Measurements from ENCODE around the gene SSNA1.

SSNA1 gene

DNA sequence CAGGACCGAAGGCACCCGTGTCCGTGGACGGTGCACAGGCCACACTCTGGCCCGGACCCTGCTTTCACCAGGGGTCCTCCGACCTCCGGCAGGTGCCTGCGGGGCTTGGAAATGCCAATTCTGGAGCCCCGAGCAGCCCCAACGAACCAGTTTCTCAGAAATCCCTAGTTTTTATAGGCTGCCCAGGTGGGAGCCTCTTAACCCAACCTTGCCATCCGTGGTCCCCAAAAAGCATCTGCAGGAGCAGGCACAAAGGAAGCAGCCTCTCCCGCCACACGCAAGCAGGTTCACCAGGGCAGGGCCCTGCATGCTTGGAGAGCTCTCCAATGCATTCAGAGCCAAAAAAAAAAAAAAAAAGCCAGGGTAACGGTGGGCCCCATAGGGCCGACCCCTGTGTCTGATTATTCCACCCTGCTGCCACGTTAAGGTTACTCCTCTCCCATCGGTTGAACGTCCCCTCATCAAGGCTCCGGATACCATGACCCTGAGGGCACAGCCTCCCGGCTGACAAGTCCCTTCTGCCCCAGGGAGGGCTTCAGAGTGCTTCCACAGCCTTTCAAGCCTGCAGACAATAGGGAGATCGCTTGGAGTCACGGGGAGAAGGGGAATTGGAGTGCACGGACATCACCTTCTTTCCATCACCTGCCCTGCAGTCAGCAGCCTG is 12.9 kb downstream of the SSNA1 start:
- no peak for DNase-seq

DNA sequence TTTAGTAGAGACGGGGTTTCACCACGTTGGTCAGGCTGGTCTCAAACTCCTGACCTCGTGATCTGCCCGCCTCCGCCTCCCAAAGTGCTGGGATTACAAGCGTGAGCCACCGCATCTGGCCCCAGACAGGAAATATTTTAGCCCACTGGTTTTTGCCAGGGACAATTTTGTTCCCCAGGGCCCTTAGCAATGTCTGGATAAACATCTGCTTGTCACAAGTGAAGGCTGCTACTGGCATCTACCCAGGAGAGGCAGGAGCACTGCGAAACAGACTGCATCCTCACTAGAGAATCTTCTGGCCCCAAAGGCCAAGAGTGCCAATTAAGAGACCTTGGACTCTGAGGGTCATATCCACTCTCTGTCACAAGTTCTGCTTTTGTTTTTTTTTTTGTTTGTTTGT is 14.5 kb downstream of the SSNA1 start:
- DNase-seq = no peak

DNA sequence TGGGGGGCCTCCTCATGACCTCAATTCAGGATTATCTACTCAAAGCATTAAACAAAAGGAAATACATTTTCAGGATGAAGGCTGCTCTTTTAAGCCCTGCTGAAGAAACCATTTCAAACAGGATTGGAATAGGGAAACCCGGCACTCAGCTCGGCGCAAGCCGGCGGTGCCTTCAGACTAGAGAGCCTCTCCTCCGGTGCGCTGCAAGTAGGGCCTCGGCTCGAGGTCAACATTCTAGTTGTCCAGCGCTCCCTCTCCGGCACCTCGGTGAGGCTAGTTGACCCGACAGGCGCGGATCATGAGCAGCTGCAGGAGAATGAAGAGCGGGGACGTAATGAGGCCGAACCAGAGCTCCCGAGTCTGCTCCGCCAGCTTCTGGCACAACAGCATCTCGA is 16.3 kb downstream of the SSNA1 start:
- no peak for DNase-seq

DNA sequence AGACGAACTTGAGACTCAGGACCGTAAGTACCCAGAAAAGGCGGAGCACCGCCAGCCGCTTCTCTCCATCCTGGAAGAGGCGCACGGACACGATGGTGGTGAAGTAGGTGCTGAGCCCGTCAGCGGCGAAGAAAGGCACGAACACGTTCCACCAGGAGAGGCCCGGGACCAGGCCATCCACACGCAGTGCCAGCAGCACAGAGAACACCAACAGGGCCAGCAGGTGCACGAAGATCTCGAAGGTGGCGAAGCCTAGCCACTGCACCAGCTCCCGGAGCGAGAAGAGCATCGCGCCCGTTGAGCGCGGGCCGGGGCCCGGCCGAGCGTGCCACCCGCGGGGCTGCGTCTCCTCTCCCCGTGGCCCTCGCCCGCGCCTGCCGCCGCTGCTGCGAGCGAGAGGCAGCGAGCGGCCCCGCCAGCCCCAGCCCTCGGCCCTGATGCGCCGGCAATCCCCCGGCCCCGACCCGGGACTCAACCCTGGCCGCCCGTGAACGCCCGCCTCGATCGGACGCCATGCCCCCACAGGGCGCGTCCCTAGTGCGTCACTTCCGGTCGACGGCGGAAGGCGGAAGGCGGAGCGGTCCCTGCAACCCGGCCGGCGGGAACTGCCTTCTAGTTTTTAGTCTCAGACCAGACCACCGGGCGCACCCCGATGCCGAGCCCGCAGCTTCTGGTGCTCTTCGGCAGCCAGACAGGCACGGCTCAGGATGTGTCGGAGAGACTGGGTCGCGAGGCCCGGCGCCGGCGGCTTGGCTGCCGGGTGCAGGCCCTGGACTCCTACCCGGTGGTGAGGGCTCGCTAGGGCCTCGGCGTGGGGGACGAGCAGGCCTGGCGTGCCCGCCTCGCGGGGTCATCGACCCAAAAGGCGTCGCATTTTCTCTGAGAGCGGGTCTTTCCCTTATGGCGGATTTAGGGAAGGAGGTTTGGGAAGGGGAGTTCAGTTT is 16.9 kb downstream of the SSNA1 start, which contains the start of the genes NDOR1 and TMEM203:
Gene NDOR1, plus strand, starts transcription at position 575 of the 944 bp plus-strand sequence. Its CDS starts 78 bp downstream, at position 653.
Gene TMEM203, minus strand, starts transcription at position 523 of the 944 bp plus-strand sequence. Its CDS starts 234 bp downstream, at position 289.
- peak; percentile 79 for DNase-seq

GRCh38 chr9:137206602-137207001 is 18.1 kb downstream of the SSNA1 start:
- DNase-seq = no peak

GRCh38 chr9:137211532-137211931 is 23.1 kb downstream of the SSNA1 start:
- DNase-seq = no peak

- no peak for DNase-seq
Observed at GRCh38 chr9:137212520-137212919, 24.0 kb downstream of the SSNA1 start.

DNA sequence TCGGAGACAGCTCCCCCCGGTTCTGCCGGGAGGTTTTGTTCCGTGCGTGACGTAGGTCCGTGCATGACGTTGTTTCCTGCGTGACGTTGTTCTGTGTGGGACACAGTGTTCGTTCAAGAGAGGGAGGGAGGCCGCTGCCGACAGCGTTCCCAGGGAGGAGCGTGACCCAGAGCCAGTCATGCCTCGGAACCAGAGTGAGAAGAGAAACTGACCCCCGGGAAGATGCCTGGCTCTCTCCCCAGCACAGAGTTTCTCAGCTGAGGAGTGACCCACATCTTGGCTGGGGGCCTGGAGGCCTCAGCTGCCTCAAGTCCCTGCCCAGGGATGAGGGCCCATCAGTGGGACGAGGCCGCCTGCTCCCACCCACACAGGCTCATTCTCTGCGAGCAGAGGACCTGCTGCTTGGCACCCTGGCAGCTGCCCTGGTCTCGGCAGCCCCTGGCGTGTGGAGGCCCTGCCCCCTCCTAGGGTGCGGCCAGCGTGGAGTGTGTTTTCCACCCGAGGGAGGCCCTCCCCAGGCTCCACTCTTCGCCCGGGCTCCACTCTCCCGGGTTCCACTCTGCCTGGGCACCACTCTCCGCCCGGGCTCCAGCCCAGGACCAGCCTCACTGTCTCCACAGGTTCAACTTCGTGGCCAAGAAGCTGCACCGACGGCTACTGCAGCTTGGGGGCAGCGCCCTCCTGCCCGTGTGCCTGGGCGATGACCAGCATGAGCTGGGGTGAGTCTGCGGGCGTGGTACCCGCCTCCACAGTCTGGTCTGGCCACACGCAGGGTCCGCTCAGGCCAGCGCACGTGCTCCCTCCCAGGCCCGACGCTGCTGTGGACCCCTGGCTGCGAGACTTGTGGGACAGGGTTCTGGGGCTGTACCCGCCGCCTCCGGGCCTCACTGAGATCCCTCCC is 24.9 kb downstream of the SSNA1 start:
- no peak for DNase-seq

DNA sequence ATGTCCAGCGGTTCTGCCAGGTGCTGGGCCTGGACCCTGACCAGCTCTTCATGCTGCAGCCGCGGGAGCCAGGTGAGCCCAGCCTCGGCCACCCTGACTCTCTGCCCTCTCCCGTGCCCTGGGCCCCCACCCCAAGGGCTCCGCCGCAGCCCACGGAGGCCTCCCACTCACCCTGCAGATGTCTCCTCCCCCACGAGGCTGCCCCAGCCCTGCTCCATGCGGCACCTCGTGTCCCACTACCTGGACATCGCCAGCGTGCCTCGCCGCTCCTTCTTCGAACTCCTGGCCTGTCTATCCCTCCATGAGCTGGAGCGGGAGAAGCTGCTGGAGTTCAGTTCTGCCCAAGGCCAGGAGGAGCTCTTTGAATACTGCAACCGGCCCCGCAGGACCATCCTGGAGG is 26.1 kb downstream of the SSNA1 start:
- DNase-seq = no peak

DNA sequence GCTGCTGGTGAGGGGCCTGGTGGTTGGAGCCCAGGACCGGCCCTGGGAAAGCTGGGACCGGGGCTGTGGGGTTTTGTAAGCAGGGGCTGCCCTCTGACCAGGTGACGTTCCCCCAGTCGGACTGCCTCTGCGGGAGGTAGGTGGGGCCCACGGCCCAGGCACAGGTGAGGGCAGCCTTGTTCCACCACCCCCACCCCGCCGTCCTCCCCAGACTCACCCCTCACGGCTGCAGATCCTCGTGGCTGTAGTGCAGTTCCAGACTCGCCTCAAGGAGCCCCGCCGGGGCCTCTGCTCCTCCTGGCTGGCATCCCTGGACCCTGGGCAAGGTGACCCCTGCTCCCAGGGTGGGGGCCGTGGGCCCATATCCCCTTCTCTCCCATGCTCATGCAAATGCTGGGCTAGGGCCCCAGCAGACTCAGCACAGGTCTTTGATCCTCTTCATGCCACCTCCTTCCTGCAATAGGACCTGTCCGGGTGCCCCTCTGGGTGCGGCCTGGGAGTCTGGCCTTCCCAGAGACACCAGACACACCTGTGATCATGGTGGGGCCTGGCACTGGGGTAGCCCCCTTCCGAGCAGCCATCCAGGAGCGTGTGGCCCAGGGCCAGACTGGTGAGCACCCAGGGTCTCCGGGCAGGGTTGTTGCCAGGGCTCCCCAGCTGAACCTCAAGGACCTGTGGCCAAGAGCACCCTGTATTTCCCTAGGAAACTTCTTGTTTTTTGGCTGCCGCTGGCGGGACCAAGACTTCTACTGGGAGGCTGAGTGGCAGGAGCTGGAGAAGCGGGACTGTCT is 26.9 kb downstream of the SSNA1 start:
- DNase-seq = no peak

DNA sequence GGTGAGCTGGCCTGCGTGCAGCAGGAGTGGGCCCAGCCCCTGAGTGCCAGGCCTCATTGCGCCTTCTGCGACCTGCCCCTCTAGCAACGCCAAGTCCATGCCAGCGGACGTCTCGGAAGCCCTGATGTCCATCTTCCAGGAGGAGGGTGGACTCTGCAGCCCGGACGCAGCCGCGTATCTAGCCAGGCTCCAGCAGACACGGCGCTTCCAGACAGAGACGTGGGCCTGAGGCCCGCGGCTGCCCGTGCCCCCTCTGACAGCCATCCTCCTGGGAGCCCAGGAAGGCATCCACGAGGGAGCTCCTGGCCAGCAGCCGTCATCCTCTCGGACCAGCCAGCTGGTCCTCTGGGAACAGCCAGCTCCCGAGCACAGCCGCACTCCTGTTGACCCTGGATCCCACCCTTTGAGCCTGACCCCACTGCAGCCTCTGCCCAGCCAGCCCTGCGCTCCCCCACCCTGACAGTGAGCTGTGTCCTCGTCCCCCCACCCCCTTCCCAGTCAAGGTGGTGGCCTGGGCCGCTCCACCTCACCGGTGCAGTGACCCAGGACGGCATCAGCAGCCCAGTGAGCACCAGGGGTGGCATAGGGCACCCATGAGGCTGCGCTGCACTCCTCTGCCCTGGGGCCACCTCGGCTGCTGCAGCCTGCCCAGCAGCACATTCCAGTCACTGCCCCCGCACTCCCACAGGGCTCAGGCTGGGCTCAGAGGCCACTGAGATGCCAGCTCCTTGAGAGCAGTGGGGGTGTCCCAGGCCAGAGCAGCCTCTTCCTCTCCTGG is 27.9 kb downstream of the SSNA1 start:
- DNase-seq = no peak

DNA sequence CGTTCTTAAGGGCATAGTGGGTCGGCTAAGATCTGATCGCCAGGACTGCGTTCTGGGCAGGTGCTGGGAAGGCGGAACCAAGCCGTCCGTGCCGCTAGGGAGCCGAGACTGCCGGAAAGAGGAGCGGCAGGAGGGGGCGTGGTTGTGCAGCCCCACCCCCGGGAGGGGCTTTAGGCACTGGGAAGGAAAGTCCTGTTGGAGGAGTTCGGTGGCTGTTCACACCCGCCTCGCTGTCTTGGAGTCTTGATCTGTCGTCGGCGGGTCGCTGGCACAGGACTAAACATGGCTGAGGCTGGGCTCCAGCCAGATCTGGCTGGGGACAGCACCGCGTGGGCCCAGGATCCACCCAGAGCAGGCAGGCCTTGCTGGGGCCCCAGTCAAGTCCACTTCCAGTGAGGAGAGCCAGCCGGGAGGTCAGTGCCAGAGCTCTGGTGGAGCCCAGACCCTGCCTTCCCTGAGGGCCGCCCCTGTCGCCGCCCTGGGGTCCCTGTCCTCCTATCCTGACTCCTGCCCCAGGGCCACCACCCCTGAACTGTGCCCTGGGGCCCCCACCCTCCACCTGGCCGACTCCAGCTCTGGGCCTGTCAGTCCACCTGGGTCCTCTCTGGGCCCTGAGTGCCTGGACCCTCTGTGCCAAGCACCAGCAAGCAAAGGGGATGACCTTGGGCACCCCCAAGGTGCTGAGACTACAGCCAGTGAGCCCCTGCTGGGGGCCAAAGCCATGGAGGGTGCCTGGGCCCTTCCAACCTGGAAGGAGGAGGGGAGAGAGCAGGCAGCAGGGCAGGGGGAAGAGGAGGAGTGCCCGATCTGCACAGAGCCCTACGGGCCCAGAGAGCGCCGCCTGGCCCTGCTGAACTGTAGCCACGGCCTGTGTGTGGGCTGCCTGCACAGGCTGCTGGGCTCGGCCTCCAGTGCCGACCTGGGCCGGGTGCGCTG is 29.1 kb downstream of the SSNA1 start:
- no peak for DNase-seq

GRCh38 chr9:137218212-137218753 is 29.8 kb downstream of the SSNA1 start:
- DNase-seq = no peak

- DNase-seq = no peak
Observed at GRCh38 chr9:137218754-137219271, 30.3 kb downstream of the SSNA1 start.

DNA sequence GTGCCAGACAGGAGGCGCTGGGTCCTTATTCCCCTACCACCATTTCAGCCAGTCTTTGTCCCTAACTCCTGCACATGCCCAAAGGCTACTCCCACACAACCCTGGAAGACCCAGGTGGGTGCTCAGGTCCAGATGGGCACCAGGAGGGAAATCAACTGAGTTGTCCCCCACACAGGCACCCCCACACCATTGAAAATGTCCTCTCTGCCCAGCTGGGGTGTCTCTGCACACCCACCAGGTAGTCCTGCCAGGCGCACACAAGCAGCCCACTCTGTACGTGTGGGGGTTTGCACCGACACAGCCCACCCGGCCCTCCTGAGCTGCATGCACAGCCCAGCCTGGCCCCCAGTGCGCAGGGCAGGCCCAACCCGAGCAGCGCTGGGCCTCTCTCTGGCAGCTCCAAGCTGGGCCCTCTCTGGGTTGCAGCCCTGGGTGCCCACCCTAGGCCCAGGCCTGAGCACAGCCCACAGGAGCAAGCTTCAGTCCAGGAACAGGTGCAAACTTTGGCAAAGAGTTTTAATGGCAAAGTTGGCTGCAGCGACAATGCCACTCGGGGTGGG is 31.4 kb downstream of the SSNA1 start:
- no peak for DNase-seq

- no peak for DNase-seq
Observed at GRCh38 chr9:137220317-137221094, 32.0 kb downstream of the SSNA1 start.

GRCh38 chr9:137221095-137221505 is 32.6 kb downstream of the SSNA1 start:
- no peak for DNase-seq

GRCh38 chr9:137221506-137222111 is 33.1 kb downstream of the SSNA1 start:
- no peak for DNase-seq

Measured in KG1 (cell line).